Activated B cell treated with CpG ODN at 0.5 μM for 24 hours (primary cell): ENCODE data around the gene AFG1L. TPM values are rescaled to one million over a fixed set of nuclear protein-coding genes. Genes with fewer than 3 reads are reported as not detected.
"Not testable (repeated sequence)": the region's sequence is repeated elsewhere in the genome, so short reads cannot be mapped to it uniquely, and the experiment has no call there.

Experiments used
- ATAC-seq: fragments of 200-7000 bp; cut with Tn5 transposase; one replicate; pipeline ENCODE4 v1.10.0; 2021; ENCODE audit warnings: low read depth, mild to moderate bottlenecking, moderate library complexity
- CTCF ChIA-PET: fragments of 350-600 bp; sonication (Branson Sonifier 250); formaldehyde crosslinking; loops from one replicate; lab custom pipeline; 2021; ENCODE audit warnings: antibody characterized with exemption; lab: Charles Lee
- POLR2A ChIA-PET: fragments of 350-600 bp; sonication (Branson Sonifier 250); formaldehyde crosslinking; loops from one replicate; lab custom pipeline; 2021; ENCODE audit warnings: antibody characterized with exemption; lab: Charles Lee
- DNase-seq: peaks from one replicate; pipeline ENCODE4 v3.0.0; 2022
- H3K27ac Mint-ChIP-seq: one replicate; pipeline ENCODE4 v1.8.0; 2020; ENCODE audit warnings: mixed read lengths
- H3K27me3 Mint-ChIP-seq: one replicate; pipeline ENCODE4 v1.8.0; 2021; ENCODE audit warnings: mixed read lengths
- H3K36me3 Mint-ChIP-seq: one replicate; pipeline ENCODE4 v1.8.0; 2021; ENCODE audit warnings: low read depth, mixed read lengths
- H3K4me1 Mint-ChIP-seq: one replicate; pipeline ENCODE4 v1.8.0; 2021; ENCODE audit warnings: mixed read lengths
- H3K4me3 Mint-ChIP-seq: one replicate; pipeline ENCODE4 v1.8.0; 2020; ENCODE audit warnings: mild to moderate bottlenecking, mixed read lengths
- H3K9me3 Mint-ChIP-seq: one replicate; pipeline ENCODE4 v1.8.0; 2020; ENCODE audit warnings: mixed read lengths
- intact Hi-C: fragments of 100-400 bp; cut with micrococcal nuclease; formaldehyde crosslinking; loops from one replicate; pipeline ENCODE4 v1.15.1; 2024
- total RNA-seq: library from RNA; stranded (reverse); gene quantifications from 2 replicates; pipeline ENCODE4 v1.2.3, GENCODE V29; 2022
- TF ChIP-seq, protein P1 (sequence below): fragments of 200-600 bp; IDR thresholded peaks from one replicate; pipeline ENCODE4 v1.8.0; 2022; ENCODE audit warnings: antibody characterized with exemption, mild to moderate bottlenecking

The AFG1L gene
- total RNA-seq, 1 donor from 2014 or later, result 10.3 TPM

DNA sequence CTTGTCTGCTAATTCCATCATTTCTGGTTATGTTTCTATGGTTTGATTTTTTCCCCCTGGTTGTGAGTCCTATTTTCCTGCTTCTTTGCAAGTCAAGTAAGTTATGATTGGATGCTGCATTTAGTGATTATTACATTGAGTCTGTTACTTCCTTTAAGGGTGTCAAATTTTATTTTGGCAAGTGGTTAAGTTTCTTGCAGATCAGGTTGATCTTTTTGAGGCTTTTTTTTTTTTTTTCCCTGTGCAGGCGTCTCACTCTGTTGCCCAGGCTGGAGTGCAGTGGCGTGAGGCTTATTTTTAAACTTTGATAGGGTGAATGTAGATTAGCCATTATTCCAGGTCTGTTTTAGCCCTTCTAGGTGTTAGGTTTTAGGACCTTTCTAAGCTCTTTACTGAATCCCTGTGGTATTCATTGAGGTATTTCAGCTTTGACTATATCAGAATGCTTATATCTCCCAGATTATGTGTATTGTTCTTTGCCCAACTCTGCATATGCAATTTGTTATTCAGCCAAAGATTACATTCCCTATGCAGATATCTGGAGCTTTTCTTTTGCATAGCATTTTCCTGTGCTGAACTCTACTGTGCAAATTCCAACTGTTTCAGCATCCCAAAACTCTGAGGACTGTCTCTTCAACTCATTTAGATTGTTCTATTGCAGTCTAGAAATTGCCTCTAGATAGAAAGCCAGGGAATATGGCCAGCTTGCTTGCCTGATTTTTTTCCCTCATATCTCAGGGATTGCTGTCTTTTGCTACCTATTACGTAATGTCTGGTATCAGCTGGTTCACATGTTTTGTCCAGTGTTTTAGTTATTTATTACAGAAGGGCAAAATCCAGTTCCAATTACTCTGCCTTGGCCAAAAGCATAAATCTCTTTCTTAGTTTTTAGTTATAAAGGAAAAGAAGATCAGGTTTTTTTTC is 113.3 kb downstream of the AFG1L start:
- intact Hi-C loops, result no loop called here
- ATAC-seq, result no peak
- TF ChIP-seq, protein P1, sequence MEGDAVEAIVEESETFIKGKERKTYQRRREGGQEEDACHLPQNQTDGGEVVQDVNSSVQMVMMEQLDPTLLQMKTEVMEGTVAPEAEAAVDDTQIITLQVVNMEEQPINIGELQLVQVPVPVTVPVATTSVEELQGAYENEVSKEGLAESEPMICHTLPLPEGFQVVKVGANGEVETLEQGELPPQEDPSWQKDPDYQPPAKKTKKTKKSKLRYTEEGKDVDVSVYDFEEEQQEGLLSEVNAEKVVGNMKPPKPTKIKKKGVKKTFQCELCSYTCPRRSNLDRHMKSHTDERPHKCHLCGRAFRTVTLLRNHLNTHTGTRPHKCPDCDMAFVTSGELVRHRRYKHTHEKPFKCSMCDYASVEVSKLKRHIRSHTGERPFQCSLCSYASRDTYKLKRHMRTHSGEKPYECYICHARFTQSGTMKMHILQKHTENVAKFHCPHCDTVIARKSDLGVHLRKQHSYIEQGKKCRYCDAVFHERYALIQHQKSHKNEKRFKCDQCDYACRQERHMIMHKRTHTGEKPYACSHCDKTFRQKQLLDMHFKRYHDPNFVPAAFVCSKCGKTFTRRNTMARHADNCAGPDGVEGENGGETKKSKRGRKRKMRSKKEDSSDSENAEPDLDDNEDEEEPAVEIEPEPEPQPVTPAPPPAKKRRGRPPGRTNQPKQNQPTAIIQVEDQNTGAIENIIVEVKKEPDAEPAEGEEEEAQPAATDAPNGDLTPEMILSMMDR, result no peak
- peaks cover 26% of the 10 kb centered on the region for H3K36me3 Mint-ChIP-seq
- DNase-seq, result no peak
- no peak overlapping the region for H3K27ac Mint-ChIP-seq
- H3K4me1 Mint-ChIP-seq, result no peaks in the 10 kb centered on the region
- no peak overlapping the region for H3K4me3 Mint-ChIP-seq
- H3K9me3 Mint-ChIP-seq, result peaks cover 12% of the 10 kb centered on the region
- POLR2A ChIA-PET, result no interaction called here
- CTCF ChIA-PET, result no interaction called here
- no peaks in the 10 kb centered on the region for H3K27me3 Mint-ChIP-seq

DNA sequence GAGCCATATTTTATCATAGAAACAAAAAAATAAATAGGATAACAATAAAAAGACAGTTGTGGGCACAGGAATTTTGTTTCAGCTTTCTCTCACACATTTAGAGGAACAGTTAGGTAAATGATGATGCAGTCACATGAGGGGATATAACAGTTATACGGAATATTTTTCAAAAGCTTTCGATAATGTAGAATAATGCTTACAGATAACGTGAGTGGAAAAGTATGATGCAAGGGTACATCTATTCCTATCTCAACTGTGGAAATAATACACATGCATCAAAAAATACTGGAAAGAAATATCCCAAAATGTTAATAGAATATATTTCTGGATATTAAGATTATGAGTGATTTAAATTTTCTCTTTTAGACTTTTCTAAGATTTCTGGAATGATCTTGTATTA is 114.0 kb downstream of the AFG1L start:
- DNase-seq (no peak), ATAC-seq (no peak)
- ChIA-PET CTCF (no interaction called here), POLR2A (no interaction called here)
- no peak overlapping the region for H3K27ac Mint-ChIP-seq
- H3K27me3 Mint-ChIP-seq, result no peaks in the 10 kb centered on the region
- TF ChIP-seq, protein P1, result no peak
- intact Hi-C loops, result no loop called here
- no peak overlapping the region for H3K4me3 Mint-ChIP-seq
- no peaks in the 10 kb centered on the region for H3K4me1 Mint-ChIP-seq
- H3K36me3 Mint-ChIP-seq, result peaks cover 23% of the 10 kb centered on the region
- H3K9me3 Mint-ChIP-seq, result peaks cover 12% of the 10 kb centered on the region

DNA sequence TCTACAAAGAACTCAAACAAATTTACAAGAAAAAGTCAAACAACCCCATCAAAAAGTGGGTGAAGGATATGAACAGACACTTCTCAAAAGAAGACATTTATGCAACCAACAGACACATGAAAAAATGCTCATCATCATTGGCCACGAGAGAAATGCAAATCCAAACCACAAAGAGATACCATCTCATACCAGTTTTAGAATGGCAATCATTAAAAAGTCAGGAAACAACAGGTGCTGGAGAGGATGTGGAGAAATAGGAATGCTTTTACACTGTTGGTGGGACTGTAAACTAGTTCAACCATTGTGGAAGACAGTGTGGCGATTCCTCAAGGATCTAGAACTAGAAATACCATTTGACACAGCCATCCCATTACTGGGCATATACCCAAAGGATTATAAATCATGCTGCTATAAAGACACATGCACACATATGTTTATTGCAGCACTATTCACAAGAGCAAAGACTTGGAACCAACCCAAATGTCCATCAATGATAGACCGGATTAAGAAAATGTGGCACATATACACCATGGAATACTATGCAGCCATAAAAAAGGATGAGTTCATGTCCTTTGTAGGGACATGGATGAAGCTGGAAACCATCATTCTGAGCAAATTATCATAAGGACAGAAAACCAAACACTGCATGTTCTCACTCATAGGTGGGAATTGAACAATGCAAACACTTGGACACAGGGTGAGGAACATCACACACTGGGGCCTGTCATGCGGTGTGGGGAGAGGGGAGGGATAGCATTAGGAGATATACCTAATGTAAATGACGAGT is 121.4 kb downstream of the AFG1L start:
- intact Hi-C loops, H3K27me3 Mint-ChIP-seq, H3K27ac Mint-ChIP-seq, CTCF ChIA-PET, ATAC-seq, H3K4me1 Mint-ChIP-seq, H3K36me3 Mint-ChIP-seq, H3K9me3 Mint-ChIP-seq, DNase-seq, POLR2A ChIA-PET, H3K4me3 Mint-ChIP-seq: not testable (repeated sequence)

DNA sequence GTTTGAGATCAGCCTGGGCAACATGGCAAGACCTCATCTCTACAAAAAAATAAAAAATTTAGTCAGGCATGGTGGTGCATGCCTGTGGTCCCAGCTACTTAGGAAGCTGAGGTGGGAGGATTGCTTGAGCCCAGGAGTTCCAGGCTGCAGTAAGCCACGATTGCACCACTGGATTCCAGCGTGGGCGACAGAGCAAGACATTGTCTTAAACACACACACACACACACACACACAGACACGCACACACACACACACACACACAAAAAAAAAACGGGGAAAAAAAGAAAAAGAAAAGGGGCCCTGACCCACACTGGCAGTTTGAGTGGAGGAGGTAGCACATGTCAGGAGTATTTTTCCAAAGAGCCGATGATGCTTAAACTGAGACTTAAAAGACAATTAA is 122.2 kb downstream of the AFG1L start:
- no peak overlapping the region for H3K4me3 Mint-ChIP-seq
- intact Hi-C loops, result no loop called here
- TF ChIP-seq, protein P1, result no peak
- no peak overlapping the region for H3K27ac Mint-ChIP-seq
- ATAC-seq, result no peak
- CTCF ChIA-PET, result no interaction called here
- H3K4me1 Mint-ChIP-seq, result no peaks in the 10 kb centered on the region
- no peaks in the 10 kb centered on the region for H3K27me3 Mint-ChIP-seq
- H3K9me3 Mint-ChIP-seq, result peaks cover 4% of the 10 kb centered on the region
- H3K36me3 Mint-ChIP-seq, result peaks cover 4% of the 10 kb centered on the region
- POLR2A ChIA-PET, result no interaction called here
- DNase-seq, result no peak

DNA sequence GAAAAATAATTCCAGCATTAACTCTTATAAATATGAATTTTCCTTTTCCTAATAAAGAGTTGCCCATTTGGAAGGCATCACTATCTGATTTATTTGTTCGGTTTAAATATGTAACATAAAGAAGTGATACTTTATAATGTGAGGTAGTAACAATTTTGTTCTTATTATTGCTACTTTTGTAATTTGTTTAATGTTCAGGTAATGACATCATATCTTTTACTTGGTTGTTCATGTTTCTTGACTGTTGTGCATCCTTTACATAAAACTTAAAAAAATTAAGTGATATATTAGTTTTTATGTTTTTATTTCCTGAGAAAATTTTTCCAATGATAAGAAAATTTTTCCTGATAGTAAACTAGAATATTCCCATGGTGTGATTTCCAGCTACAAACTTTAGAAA is 124.6 kb downstream of the AFG1L start:
- ATAC-seq (no peak), DNase-seq (no peak)
- TF ChIP-seq, protein P1, result no peak
- Mint-ChIP-seq H3K36me3 (no peaks in the 10 kb centered on the region), H3K27me3 (no peaks in the 10 kb centered on the region), H3K4me1 (no peaks in the 10 kb centered on the region), H3K9me3 (no peaks in the 10 kb centered on the region), H3K27ac (no peak overlapping the region), H3K4me3 (no peak overlapping the region)
- intact Hi-C loops, result no loop called here
- CTCF ChIA-PET, result no interaction called here
- POLR2A ChIA-PET, result no interaction called here
